GM18502 (cell line): Measurements from ENCODE around the gene RCSD1.
"Not testable (repeated sequence)": the region's sequence is repeated elsewhere in the genome, so short reads cannot be mapped to it uniquely, and the experiment has no call there.

Experiments
- ATAC-seq: cut with Tn5 transposase; IDR thresholded peaks from one replicate; pipeline ENCODE4 v1.9.1; 2021; ENCODE audit warnings: mild to moderate bottlenecking; ENCODE audit not compliant: unreplicated experiment, poor library complexity

The RCSD1 gene, protein sequence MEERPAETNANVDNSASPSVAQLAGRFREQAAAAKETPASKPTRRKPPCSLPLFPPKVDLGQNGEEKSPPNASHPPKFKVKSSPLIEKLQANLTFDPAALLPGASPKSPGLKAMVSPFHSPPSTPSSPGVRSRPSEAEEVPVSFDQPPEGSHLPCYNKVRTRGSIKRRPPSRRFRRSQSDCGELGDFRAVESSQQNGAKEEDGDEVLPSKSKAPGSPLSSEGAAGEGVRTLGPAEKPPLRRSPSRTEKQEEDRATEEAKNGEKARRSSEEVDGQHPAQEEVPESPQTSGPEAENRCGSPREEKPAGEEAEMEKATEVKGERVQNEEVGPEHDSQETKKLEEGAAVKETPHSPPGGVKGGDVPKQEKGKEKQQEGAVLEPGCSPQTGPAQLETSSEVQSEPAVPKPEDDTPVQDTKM

GRCh38 chr1:167629681-167630567 lies at the start of gene RCSD1:
RCSD1 (plus strand) TSS chr1:167630232; CDS start chr1:167630424, 192 bp downstream.
- no peak for ATAC-seq

- ATAC-seq, result no peak
Measured at GRCh38 chr1:167582064-167582463, 48.0 kb upstream of the RCSD1 start.

DNA sequence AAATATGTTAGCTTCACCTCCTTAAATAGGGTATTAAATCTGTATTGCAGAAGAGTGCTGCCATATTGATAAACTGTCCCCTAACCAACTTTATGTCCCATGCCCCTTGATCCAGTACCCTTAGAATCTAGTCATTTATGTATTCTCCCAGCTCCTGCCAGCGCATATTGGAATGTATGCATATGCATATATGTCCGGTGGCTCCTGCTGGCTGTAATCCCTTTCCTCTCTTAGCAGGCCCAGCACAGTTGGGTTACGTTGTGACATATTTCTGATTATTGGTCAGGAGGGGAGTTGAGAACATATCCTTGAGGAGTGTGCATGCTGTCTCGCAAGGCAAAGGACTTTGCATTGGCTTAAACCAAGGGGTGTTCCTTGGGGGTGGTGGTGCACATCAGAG lies 47.3 kb upstream of the RCSD1 start:
- ATAC-seq, result no peak

- no peak for ATAC-seq
Measured at GRCh38 chr1:167584581-167584980, 45.5 kb upstream of the RCSD1 start.

DNA sequence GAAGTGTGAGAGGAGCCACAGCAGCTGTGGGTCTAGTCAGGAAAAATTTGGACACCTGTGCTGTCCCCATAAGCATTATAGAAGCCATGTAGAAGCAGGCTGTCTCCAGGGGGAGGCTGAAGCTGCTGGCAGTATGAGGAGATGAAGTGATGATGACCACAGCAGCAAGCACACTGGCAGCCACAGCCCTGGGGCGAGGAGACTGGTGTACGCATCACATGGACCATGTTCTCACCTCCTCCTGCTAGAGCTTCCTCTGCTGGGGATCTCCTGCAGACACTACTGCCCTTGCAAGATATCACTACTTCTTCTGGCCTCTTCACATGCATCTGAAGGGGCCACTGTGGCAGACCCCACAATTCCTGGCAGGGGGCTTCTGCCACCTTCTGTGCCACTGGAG lies 42.7 kb upstream of the RCSD1 start:
- no peak for ATAC-seq

GRCh38 chr1:167587872-167588271 lies 42.2 kb upstream of the RCSD1 start:
- ATAC-seq, result no peak

GRCh38 chr1:167588361-167588760 lies 41.7 kb upstream of the RCSD1 start:
- no peak for ATAC-seq

DNA sequence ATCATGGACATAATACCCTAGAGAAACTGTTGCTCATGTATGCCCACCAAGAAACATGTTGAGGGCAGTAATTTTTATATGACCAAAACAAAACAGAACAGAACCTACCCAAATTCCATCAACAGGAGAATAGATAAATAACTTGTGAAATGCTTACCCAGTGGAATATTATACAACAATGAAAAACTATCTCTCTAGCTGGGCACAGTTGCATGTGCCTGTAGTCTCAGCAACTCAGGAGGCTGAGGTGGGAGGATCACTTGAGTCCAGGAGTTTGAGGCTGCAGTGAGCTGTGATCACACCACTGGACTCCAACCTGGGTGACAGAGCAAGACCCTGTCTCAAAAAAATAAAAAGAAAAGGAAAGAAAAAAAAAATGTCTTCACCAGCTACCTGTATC lies 37.6 kb upstream of the RCSD1 start:
- ATAC-seq, result no peak

DNA sequence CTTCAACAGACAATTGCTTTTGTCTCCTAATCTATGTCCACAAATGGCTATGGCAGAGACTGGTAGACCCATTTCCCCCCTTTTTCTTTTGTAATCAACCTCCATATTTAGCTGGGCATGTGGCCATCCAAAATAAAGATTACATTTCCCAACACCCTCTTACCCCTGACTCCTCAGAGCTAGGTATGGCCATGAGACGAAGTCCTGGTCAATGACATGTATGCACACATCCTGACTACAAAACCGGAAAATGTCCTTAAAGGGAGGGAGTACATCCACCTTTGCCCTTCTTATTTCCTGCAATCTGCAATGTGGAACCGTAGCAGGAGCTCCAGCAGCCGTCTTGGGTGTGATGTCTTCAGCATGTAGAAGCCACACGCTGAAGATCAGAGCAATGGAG lies 36.2 kb upstream of the RCSD1 start:
- ATAC-seq, result no peak

GRCh38 chr1:167594822-167595221 lies 35.2 kb upstream of the RCSD1 start:
- no peak for ATAC-seq

DNA sequence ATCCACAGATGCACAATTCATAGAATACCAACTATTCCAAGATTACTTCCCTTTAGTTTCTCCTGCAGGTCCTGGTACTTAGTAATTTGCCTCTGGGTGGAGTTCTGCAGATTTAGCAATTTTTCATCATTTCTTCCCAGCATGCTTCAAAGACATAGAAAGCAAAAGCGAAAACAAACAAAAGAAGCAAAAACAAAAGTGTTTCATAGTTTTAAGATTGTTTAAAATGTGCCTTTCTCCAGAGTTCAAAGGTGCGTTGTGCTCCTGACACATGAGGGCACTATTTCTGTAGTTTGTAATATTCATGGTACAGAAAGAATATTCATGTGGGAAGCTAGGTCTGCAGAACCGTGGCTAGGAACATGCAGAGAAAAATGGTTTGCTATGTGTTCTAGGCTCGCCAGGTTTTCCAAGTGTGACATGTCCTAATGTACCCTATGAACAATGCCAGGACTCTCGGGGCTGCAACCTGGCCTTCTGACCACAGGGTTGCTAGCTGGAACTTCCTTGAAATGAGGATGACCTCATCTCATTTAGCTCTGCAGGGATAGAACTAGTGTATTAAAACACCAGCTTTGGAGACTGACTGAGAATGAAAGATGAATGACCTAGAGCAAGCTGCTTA lies 30.0 kb upstream of the RCSD1 start:
- ATAC-seq, result peak; percentile 70

DNA sequence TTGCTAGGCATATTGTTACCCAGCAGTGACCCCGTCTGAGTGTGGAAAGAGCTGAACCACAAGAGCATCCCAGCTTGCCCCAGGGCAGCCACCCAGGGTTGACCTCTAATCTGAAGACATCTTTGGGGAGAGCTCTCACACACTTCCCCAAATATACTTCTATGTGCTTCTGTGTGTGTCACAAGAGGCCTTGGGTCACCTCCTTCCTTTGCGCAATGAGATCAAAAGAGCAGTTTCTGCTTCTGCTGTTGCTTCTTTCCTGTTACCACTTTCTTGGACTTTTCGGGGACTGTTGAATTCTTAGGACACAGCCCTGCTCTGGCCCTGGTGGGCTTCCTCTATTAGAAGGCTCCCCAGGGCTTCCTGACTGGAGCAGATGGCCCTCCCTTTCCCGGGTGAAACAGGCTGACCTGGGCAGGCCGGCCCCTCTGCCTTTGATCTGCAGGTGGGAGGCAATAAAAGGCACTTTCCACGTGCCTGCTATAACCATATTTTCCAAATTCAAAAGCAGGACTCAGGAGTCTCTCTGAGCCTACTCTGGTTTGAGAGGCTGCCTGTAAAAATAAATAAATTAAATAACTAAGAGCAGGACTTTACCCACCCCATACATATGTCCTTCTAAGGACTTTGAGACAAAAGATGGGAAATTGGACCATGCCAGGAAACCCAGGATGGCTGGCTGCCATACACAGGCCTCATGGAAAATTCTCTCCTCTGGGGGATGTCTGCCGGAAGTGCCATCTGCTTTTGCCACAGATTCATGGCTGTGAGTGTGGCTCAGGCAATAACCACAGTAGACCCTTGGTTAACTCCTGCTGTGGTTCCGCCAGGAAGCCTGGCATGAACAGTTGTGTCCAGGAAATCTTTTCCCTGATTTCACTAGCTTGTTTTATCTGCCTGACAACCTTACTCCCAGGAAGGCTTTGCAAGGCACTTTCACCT lies 28.3 kb upstream of the RCSD1 start:
- peak; percentile 56 for ATAC-seq

DNA sequence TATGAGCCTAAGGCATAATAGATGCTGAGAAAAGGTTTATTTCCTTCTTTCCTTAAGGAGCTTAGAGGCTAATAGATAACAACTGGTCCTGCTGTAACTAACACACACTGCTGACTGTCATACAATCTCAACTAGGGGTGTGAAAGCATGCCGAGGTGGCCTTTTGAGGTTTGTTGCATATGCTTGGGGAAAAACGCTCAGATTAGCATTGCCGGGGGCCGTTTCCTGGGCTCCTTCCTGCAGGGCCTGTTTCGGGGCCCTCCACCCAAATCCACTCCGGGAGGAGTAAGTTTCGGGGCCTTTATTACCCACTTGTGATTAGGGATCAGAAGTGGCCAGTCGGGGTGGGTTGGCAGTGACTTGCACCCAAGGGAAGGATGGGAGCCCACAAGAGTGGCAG lies 27.2 kb upstream of the RCSD1 start:
- ATAC-seq, result no peak

DNA sequence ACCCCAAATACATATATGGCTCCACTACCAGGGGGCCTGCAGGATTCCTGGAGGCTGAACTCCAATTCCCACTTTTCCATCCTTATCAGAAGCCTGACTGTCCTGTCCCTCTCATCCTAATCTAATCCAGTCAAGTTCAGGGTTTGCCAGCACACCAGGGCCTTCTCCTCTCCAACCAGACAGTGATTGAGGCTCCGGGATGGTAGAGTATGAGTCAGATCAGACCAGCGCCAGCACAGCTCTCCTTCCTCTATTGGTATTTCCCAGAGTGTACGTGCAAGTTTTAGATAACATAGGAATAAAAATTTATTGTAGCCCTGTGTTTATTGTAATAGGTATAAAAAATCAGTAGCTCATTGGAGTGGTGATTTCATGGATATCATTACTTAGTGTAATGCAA lies 24.5 kb upstream of the RCSD1 start:
- ATAC-seq, result no peak

DNA sequence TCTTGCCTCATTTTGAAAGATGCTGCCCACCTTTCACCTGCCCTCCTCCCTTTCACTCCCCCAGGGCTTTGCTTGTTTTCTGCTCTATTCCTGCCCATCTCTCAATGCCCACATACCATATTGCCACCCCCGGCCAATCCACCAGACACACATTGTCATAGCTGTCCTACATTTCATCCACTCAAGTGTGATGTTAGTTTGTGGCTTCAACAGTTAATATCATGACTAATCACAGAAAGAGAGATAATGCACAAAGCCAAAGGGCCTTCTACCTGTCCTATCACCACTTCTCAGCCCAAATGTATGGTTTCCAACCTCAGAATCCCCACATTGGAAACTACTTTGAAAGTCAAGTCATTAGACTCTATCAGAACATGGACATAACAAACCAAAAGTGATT lies 18.0 kb upstream of the RCSD1 start:
- ATAC-seq, result no peak

GRCh38 chr1:167612587-167613385 lies 17.2 kb upstream of the RCSD1 start:
- ATAC-seq, result no peak

DNA sequence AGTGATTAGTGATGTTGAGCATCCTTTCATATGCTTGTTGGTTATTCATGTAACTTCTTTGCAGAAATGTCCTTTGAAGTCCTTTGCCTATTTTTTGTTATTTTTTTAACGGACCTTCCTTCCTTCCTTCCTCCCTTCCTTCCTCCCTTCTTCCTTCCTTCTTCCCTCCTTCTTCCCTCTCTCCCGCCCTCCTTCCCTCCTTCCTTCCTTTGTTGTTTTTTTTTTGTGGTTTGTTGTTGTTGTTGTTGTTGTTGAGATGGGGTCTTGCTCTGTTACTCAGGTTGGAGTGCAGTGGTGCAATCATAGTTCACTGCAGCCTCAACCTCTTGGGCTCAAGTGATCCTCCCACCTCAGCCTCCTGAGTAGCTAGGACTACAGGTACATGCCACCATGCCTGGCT lies 16.0 kb upstream of the RCSD1 start:
- ATAC-seq, result not testable (repeated sequence)

DNA sequence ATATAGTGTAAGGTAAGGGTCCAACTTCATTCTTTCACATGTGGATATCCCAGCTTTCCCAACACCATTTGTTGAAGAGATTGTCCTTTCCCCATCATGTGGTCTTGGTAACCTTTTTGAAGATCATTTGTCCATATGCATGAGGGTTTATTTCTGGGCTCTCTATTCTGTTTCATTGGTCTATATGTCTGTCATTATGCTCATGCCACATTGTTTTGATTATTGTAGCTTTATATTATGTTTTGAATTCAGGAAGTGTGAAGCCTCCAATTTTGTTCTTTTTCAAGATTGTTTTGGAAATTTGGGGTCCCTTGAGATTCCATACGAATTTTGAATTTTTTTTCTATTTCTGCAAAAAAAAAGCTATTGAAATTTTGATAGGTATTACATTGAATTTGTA lies 15.2 kb upstream of the RCSD1 start:
- ATAC-seq, result no peak

GRCh38 chr1:167616521-167616920 lies 13.5 kb upstream of the RCSD1 start:
- ATAC-seq, result no peak
